Peyer's patch (tissue), 4 donors: Measurements from ENCODE around the gene PTH2.

Experiments used
- CTCF ChIP-seq, 6 experiments: fragments of 450-650 bp in 4 of 6; fragments of 200-600 bp in 2 of 6; sonication (generic) in 1 of 6; IDR thresholded peaks; one replicate each; pipeline ENCODE4 v1.5.1; 2017 to 2019; ENCODE audit warnings: antibody characterized with exemption in 6 of 6, mild to moderate bottlenecking in 3 of 6, moderate library complexity in 1 of 6
- POLR2A ChIP-seq, 2 donors: fragments of 450-650 bp; IDR thresholded peaks; one replicate each; pipeline ENCODE4 v1.5.1; 2017; ENCODE audit warnings: antibody characterized with exemption in 2 of 2, mild to moderate bottlenecking in 2 of 2, moderate library complexity in 2 of 2

- TF ChIP-seq CTCF (IDR thresholded peaks at IDR 0.05): peak; percentile 75 to 93 (median 84)
- TF ChIP-seq POLR2A (IDR thresholded peaks at IDR 0.05): no peak
Measured at GRCh38 chr19:49443366-49444099, 20.3 kb upstream of the PTH2 start.
